Stomach (tissue), 4 donors: ENCODE results near the gene CEACAM16.

Experiments used
- CTCF ChIP-seq, 7 experiments: fragments of 450-650 bp in 4 of 7; fragments of 200-600 bp in 3 of 7; sonication (generic) in 3 of 7; IDR thresholded peaks; one replicate each; pipeline ENCODE4 v1.5.1; 2016 to 2019; ENCODE audit warnings: antibody characterized with exemption in 7 of 7, control low read depth in 2 of 7, mild to moderate bottlenecking in 1 of 7
- EP300 ChIP-seq: sonication (generic); formaldehyde crosslinking; IDR thresholded peaks from one replicate; pipeline ENCODE4 v1.6.1; 2017; ENCODE audit warnings: antibody characterized with exemption

- no peak for TF ChIP-seq EP300
- TF ChIP-seq CTCF (IDR thresholded peaks at IDR 0.05), result no peak
These were observed 26.7 kb downstream of the CEACAM16 start for GRCh38 chr19:44725684-44726083.
